ENCODE measurements around the gene CCNE1. TPM values are rescaled to one million over a fixed set of nuclear protein-coding genes. Genes with fewer than 3 reads are reported as not detected.
"Not testable (repeated sequence)": the region's sequence is repeated elsewhere in the genome, so short reads cannot be mapped to it uniquely, and the experiment has no call there.

Gene CCNE1
- total RNA-seq, 1 donor from 2014 or later: 54.5 TPM

- Mint-ChIP-seq H3K27me3 (no peaks in the 10 kb centered on the region), H3K36me3 (ENCODE audit: low read depth) (no peaks in the 10 kb centered on the region), H3K4me1 (no peaks in the 10 kb centered on the region), H3K4me3 (no peak overlapping the region), H3K27ac (no peak overlapping the region), H3K9me3 (no peaks in the 10 kb centered on the region)
- no peak for DNase-seq
- intact Hi-C loops (cut with micrococcal nuclease): no loop called here
Observed at GRCh38 chr19:29779921-29780320, 31.9 kb upstream of the CCNE1 start.

- Mint-ChIP-seq H3K9me3 (no peaks in the 10 kb centered on the region), H3K27me3 (no peaks in the 10 kb centered on the region), H3K4me3 (no peak overlapping the region), H3K27ac (no peak overlapping the region), H3K36me3 (ENCODE audit: low read depth) (no peaks in the 10 kb centered on the region), H3K4me1 (peaks cover 6% of the 10 kb centered on the region)
- intact Hi-C loops (cut with micrococcal nuclease): no loop called here
- DNase-seq: no peak
Observed at GRCh38 chr19:29781386-29782259, 30.2 kb upstream of the CCNE1 start.

- no peak for DNase-seq
- Mint-ChIP-seq H3K9me3 (no peaks in the 10 kb centered on the region), H3K4me3 (no peak overlapping the region), H3K36me3 (ENCODE audit: low read depth) (no peaks in the 10 kb centered on the region), H3K27me3 (no peaks in the 10 kb centered on the region), H3K27ac (no peak overlapping the region), H3K4me1 (peaks cover 6% of the 10 kb centered on the region)
- intact Hi-C loops (cut with micrococcal nuclease): no loop called here
Observed at GRCh38 chr19:29782260-29782580, 29.6 kb upstream of the CCNE1 start.

- Mint-ChIP-seq H3K4me3 (no peak overlapping the region), H3K4me1 (peaks cover 6% of the 10 kb centered on the region), H3K27me3 (no peaks in the 10 kb centered on the region), H3K9me3 (no peaks in the 10 kb centered on the region), H3K27ac (no peak overlapping the region), H3K36me3 (ENCODE audit: low read depth) (no peaks in the 10 kb centered on the region)
- DNase-seq: no peak
- intact Hi-C loops (cut with micrococcal nuclease): no loop called here
Observed at GRCh38 chr19:29783627-29784190, 28.1 kb upstream of the CCNE1 start.

GRCh38 chr19:29784598-29785223, 27.1 kb upstream of the CCNE1 start:
- intact Hi-C loops (cut with micrococcal nuclease): no loop called here
- Mint-ChIP-seq H3K9me3 (no peaks in the 10 kb centered on the region), H3K4me3 (no peak overlapping the region), H3K27ac (no peak overlapping the region), H3K4me1 (peaks cover 6% of the 10 kb centered on the region), H3K27me3 (no peaks in the 10 kb centered on the region), H3K36me3 (ENCODE audit: low read depth) (no peaks in the 10 kb centered on the region)
- DNase-seq: no peak

- H3K4me1 Mint-ChIP-seq: peaks cover 6% of the 10 kb centered on the region
- DNase-seq: no peak
- intact Hi-C loops (cut with micrococcal nuclease): no loop called here
- no peak overlapping the region for H3K27ac Mint-ChIP-seq
- H3K36me3 Mint-ChIP-seq (ENCODE audit: low read depth): no peaks in the 10 kb centered on the region
- no peaks in the 10 kb centered on the region for H3K9me3 Mint-ChIP-seq
- H3K27me3 Mint-ChIP-seq: no peaks in the 10 kb centered on the region
- H3K4me3 Mint-ChIP-seq: no peak overlapping the region
Observed at GRCh38 chr19:29785360-29785759, 26.4 kb upstream of the CCNE1 start.

GRCh38 chr19:29785955-29786589, 25.7 kb upstream of the CCNE1 start:
- H3K36me3 Mint-ChIP-seq (ENCODE audit: low read depth): no peaks in the 10 kb centered on the region
- peak; percentile 75 for DNase-seq
- H3K4me1 Mint-ChIP-seq: peaks cover 6% of the 10 kb centered on the region
- no peaks in the 10 kb centered on the region for H3K9me3 Mint-ChIP-seq
- intact Hi-C loops (cut with micrococcal nuclease): loop anchor here (2.0 kb wide), 1 partner anchor 87 kb away; no protein-coding TSS in a partner anchor
- no peaks in the 10 kb centered on the region for H3K27me3 Mint-ChIP-seq
- no peak overlapping the region for H3K4me3 Mint-ChIP-seq
- no peak overlapping the region for H3K27ac Mint-ChIP-seq

GRCh38 chr19:29787281-29787680, 24.5 kb upstream of the CCNE1 start:
- Mint-ChIP-seq H3K27ac (no peak overlapping the region), H3K36me3 (ENCODE audit: low read depth) (no peaks in the 10 kb centered on the region), H3K4me3 (no peak overlapping the region), H3K27me3 (no peaks in the 10 kb centered on the region), H3K4me1 (peaks cover 6% of the 10 kb centered on the region), H3K9me3 (no peaks in the 10 kb centered on the region)
- intact Hi-C loops (cut with micrococcal nuclease): loop anchor here (2.0 kb wide), 1 partner anchor 86 kb away; no protein-coding TSS in a partner anchor
- no peak for DNase-seq

- Mint-ChIP-seq H3K4me1 (peaks cover 11% of the 10 kb centered on the region), H3K36me3 (ENCODE audit: low read depth) (no peaks in the 10 kb centered on the region)
- intact Hi-C loops (cut with micrococcal nuclease): no loop called here
Observed at GRCh38 chr19:29789007-29789406, 22.8 kb upstream of the CCNE1 start.

GRCh38 chr19:29793116-29793727, 18.6 kb upstream of the CCNE1 start:
- no peak for DNase-seq
- H3K27me3 Mint-ChIP-seq: peaks cover 2% of the 10 kb centered on the region
- H3K9me3 Mint-ChIP-seq: no peaks in the 10 kb centered on the region
- no peaks in the 10 kb centered on the region for H3K36me3 Mint-ChIP-seq (ENCODE audit: low read depth)
- no peak overlapping the region for H3K27ac Mint-ChIP-seq
- peaks cover 6% of the 10 kb centered on the region for H3K4me1 Mint-ChIP-seq
- intact Hi-C loops (cut with micrococcal nuclease): no loop called here
- H3K4me3 Mint-ChIP-seq: no peak overlapping the region

More at GRCh38 chr19:29789007-29789406, 22.8 kb upstream of the CCNE1 start:
- no peaks in the 10 kb centered on the region for H3K27me3 Mint-ChIP-seq
- no peaks in the 10 kb centered on the region for H3K9me3 Mint-ChIP-seq
- DNase-seq: no peak
- H3K4me3 Mint-ChIP-seq: no peak overlapping the region
- no peak overlapping the region for H3K27ac Mint-ChIP-seq

GRCh38 chr19:29794490-29794889, 17.3 kb upstream of the CCNE1 start:
- intact Hi-C loops (cut with micrococcal nuclease); H3K9me3 Mint-ChIP-seq; H3K4me1 Mint-ChIP-seq; H3K4me3 Mint-ChIP-seq; H3K27me3 Mint-ChIP-seq; H3K27ac Mint-ChIP-seq; H3K36me3 Mint-ChIP-seq (ENCODE audit: low read depth); DNase-seq: not testable (repeated sequence)

GRCh38 chr19:29795461-29796172, 16.2 kb upstream of the CCNE1 start:
- DNase-seq: no peak
- no peaks in the 10 kb centered on the region for H3K36me3 Mint-ChIP-seq (ENCODE audit: low read depth)
- H3K4me1 Mint-ChIP-seq: peaks cover 6% of the 10 kb centered on the region
- no peaks in the 10 kb centered on the region for H3K9me3 Mint-ChIP-seq
- H3K27ac Mint-ChIP-seq: no peak overlapping the region
- H3K27me3 Mint-ChIP-seq: peaks cover 2% of the 10 kb centered on the region
- H3K4me3 Mint-ChIP-seq: no peak overlapping the region
- intact Hi-C loops (cut with micrococcal nuclease): no loop called here

GRCh38 chr19:29796173-29796573, 15.6 kb upstream of the CCNE1 start:
- Mint-ChIP-seq H3K36me3 (ENCODE audit: low read depth) (no peaks in the 10 kb centered on the region), H3K4me1 (peaks cover 6% of the 10 kb centered on the region), H3K4me3 (no peak overlapping the region), H3K9me3 (no peaks in the 10 kb centered on the region), H3K27me3 (peaks cover 2% of the 10 kb centered on the region), H3K27ac (no peak overlapping the region)
- DNase-seq: no peak
- intact Hi-C loops (cut with micrococcal nuclease): no loop called here
